Kidney (tissue), 14 donors: ENCODE measurements around the gene ZGPAT. TPM values are rescaled to one million over a fixed set of nuclear protein-coding genes. Genes with fewer than 3 reads are reported as not detected.

ENCODE experiments used
- DNase-seq, 5 donors: peaks; one replicate each; pipeline ENCODE4 v3.0.0-alpha.2; 2013 to 2020
- FAIRE-seq: peaks from 2 replicates; lab custom pipeline; 2012; peaks lifted over from hg19 to GRCh38; lab: Jason Lieb, UNC
- H3K27ac ChIP-seq, 2 donors: one replicate each; pipeline ENCODE4 v1.7.0; 2013; ENCODE audit warnings: low read depth in 2 of 2, low read length in 2 of 2, inconsistent platforms in 1 of 2
- H3K27me3 ChIP-seq: one replicate; pipeline ENCODE4 v1.7.1; 2013; ENCODE audit warnings: low read length, inconsistent platforms; ENCODE audit not compliant: control insufficient read depth, insufficient read depth
- H3K36me3 ChIP-seq, 3 donors: one replicate each; pipeline versions ENCODE4 v1.7.0 to v1.7.1; 2013; ENCODE audit warnings: low read length in 3 of 3, control low read depth in 1 of 3, inconsistent platforms in 1 of 3; ENCODE audit not compliant: insufficient read depth in 3 of 3, control insufficient read depth in 2 of 3
- H3K4me1 ChIP-seq, 3 donors: one replicate each; pipeline versions ENCODE4 v1.7.0 to v1.7.1; 2013; ENCODE audit warnings: low read length in 3 of 3, inconsistent platforms in 1 of 3, low read depth in 1 of 3; ENCODE audit not compliant: control insufficient read depth in 2 of 3, insufficient read depth in 2 of 3
- H3K4me3 ChIP-seq, 3 donors: one replicate each; pipeline versions ENCODE4 v1.7.0 to v1.8.1; 2013; ENCODE audit warnings: low read length in 3 of 3, control low read depth in 1 of 3, inconsistent platforms in 1 of 3
- H3K9ac ChIP-seq, 3 donors: one replicate each; pipeline versions ENCODE4 v1.7.0 to v1.7.1; 2013; ENCODE audit warnings: low read length in 3 of 3, control low read depth in 1 of 3, inconsistent platforms in 1 of 3
- H3K9me3 ChIP-seq, 3 donors: one replicate each; pipeline versions ENCODE4 v1.7.0 to v1.7.1; 2013; ENCODE audit warnings: low read length in 3 of 3, control low read depth in 1 of 3, inconsistent platforms in 1 of 3; ENCODE audit not compliant: control insufficient read depth in 2 of 3, insufficient read depth in 1 of 3
- intact Hi-C: fragments of 100-400 bp; cut with DNase I; formaldehyde crosslinking; loops from one replicate; pipeline ENCODE4 v1.11.1; 2022
- polyA plus RNA-seq: library from polyadenylated mRNA; stranded (reverse); fragments of 350-450 nt; fragmentation: Illumina TruSeq; extraction: RNeasy Lipid Tissue Mini Kit (QIAGEN cat#74804); gene quantifications from one replicate; pipeline ENCODE4 v1.2.3, GENCODE V29; 2014; ENCODE audit warnings: low read depth, low replicate concordance; ENCODE audit not compliant: insufficient read depth
- total RNA-seq: library from RNA; stranded (reverse); fragmentation: NEBNext Ultra II Directional; extraction: Animal tissue kit (Norgen Biotek cat#: 25700); gene quantifications from one replicate; pipeline ENCODE4 v1.2.1, GENCODE V29; 2021
- TF ChIP-seq, protein P1 (sequence below): IDR thresholded peaks from 3 replicates; pipeline ENCODE4 v1.5.1; 2012; ENCODE audit warnings: mild to moderate bottlenecking, moderate library complexity, borderline replicate concordance; ENCODE audit not compliant: insufficient read depth; ENCODE audit errors: extremely low read depth
- donor health status: control.
- donor health status: control.
- donor health status: control.
- donor health status: control.
- donor health status: control.
- donor health status: DM: yes; HTN: yes; CAD: no.
- donor health status: Normal renal cell carcinoma (clear cell type).

The ZGPAT gene
- total and polyA plus RNA-seq, 2 donors from 2014 or later = 30.5 to 39.6 TPM

DNA sequence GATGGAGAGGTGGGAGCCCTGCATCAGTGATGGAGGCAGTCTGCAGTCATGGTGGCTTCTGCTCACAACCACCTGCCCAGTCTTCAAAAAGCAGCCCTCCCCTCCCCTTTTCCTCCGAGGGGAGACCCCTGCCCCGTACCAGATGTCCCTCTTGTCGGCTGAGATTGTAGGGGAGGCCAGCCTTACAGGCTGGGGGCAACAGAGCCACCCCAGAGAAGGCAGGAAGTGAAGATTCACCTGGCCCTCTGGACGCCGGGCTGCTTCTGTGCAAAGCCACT lies 6.8 kb upstream of the ZGPAT start:
- no peak overlapping the region for H3K27ac ChIP-seq
- H3K27me3 ChIP-seq = no peaks in the 10 kb centered on the region
- peaks cover 0 to 14% (median 0%) of the 10 kb centered on the region in 3 donors for H3K4me1 ChIP-seq

GRCh38 chr20:63701329-63702035 lies 6.4 kb upstream of the ZGPAT start:
- Histone ChIP-seq H3K27ac (no peak overlapping the region), H3K4me1 (peaks cover 0 to 13% (median 2%) of the 10 kb centered on the region in 3 donors), H3K36me3 (peaks cover 2 to 28% (median 11%) of the 10 kb centered on the region in 3 donors), H3K9me3 (no peaks in the 10 kb centered on the region), H3K9ac (no peak overlapping the region), H3K4me3 (no peak overlapping the region), H3K27me3 (no peaks in the 10 kb centered on the region)
- FAIRE-seq (no peak), DNase-seq (peak in 2 of 5 donors; percentile 50 to 78)
- intact Hi-C loops = no loop called here
- TF ChIP-seq, protein P1, sequence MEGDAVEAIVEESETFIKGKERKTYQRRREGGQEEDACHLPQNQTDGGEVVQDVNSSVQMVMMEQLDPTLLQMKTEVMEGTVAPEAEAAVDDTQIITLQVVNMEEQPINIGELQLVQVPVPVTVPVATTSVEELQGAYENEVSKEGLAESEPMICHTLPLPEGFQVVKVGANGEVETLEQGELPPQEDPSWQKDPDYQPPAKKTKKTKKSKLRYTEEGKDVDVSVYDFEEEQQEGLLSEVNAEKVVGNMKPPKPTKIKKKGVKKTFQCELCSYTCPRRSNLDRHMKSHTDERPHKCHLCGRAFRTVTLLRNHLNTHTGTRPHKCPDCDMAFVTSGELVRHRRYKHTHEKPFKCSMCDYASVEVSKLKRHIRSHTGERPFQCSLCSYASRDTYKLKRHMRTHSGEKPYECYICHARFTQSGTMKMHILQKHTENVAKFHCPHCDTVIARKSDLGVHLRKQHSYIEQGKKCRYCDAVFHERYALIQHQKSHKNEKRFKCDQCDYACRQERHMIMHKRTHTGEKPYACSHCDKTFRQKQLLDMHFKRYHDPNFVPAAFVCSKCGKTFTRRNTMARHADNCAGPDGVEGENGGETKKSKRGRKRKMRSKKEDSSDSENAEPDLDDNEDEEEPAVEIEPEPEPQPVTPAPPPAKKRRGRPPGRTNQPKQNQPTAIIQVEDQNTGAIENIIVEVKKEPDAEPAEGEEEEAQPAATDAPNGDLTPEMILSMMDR = no peak

More for the DNA sequence above, 6.8 kb upstream of the ZGPAT start:
- DNase-seq = peak in 1 of 5 donors; percentile 74
- intact Hi-C loops = no loop called here
- Histone ChIP-seq H3K9ac (no peak overlapping the region), H3K36me3 (peaks cover 2 to 23% (median 11%) of the 10 kb centered on the region in 3 donors), H3K4me3 (no peak overlapping the region), H3K9me3 (no peaks in the 10 kb centered on the region)
- TF ChIP-seq, protein P1 = no peak
- no peak for FAIRE-seq

DNA sequence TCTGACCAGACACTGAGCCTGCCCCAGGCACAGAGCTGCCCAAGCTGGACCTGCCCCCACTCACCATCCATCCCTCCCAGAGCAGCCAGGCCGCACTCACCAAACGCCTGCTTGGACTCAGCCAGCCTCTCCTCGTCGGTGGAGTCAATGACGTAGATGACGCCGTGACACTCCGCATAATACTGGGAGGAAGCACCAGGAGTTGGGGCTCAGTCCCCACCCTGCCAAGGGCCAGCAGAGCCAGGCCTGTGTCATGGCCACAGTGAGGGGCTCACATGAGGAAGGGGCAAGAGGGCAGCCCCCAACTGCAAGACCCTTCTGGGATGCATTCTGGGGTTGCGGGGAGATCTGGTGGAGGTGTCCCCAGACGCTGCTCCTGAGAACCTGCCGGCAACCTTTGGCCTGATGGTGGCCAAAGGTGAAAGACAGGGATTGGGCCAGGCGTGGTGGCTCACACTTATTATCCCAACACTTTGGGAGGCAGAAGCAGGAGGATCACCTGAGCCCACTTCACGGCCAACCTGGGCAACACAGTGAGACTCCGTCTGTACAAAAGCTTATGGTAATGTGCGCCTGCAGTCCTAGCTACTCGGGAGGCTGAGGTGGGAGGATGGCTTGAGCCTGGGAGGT lies 5.7 kb upstream of the ZGPAT start:
- DNase-seq = peak in 1 of 5 donors; percentile 75
- no peak for FAIRE-seq
- Histone ChIP-seq H3K27ac (no peak overlapping the region), H3K36me3 (peaks cover 2 to 28% (median 11%) of the 10 kb centered on the region in 3 donors), H3K4me3 (no peak overlapping the region), H3K27me3 (no peaks in the 10 kb centered on the region), H3K9me3 (no peaks in the 10 kb centered on the region), H3K9ac (no peak overlapping the region), H3K4me1 (peaks cover 0 to 13% (median 6%) of the 10 kb centered on the region in 3 donors)
- TF ChIP-seq, protein P1 = no peak
- intact Hi-C loops = no loop called here
